ENCODE measurements around the gene EYA3. TPM values are rescaled to one million over a fixed set of nuclear protein-coding genes. Genes with fewer than 3 reads are reported as not detected.

EYA3 gene
- total RNA-seq, 1 experiment from 2014 or later, result 29.4 TPM

GRCh38 chr1:27966402-27967105 is 121.9 kb downstream of the EYA3 start:
- H3K27me3 Mint-ChIP-seq (ENCODE audit: low read depth), result no peaks in the 10 kb centered on the region
- CTCF ChIA-PET, result no interaction called here

DNA sequence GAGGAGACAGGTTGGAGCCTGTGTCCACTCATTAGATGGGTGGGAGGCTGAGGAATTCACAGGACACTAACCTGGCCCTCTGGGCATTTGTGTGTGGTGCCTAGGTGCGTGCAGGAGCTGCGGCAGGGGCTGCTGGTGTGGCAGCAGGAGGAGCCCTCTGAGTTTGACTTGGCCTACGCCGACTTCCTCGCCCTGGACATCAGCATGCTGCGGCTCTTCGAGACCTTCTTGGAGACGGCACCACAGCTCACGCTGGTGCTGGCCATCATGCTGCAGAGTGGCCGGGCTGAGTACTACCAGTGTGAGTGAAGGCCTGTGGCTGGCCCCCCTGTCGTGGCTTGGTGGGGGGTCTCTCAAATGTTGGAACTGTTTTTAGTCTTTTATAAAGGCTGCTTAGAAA is 125.0 kb downstream of the EYA3 start:
- H3K27me3 Mint-ChIP-seq (ENCODE audit: low read depth), result no peaks in the 10 kb centered on the region
- H3K36me3 Mint-ChIP-seq, result peaks cover 2% of the 10 kb centered on the region; the same call in 1 of the 2 replicates
- H3K9me3 Mint-ChIP-seq, result no peaks in the 10 kb centered on the region
- CTCF ChIA-PET, result interaction anchor here (0.9 kb wide), 1 partner anchor 106 kb away, joined by 6 read pairs; no protein-coding TSS in a partner anchor
- H3K27ac Mint-ChIP-seq, result no peak overlapping the region
- POLR2A ChIA-PET, result no interaction called here
- ATAC-seq (no peak), DNase-seq (ENCODE audit: low spot score) (no peak)
- H3K4me1 Mint-ChIP-seq, result peaks cover 24% of the 10 kb centered on the region
- H3K4me3 Mint-ChIP-seq, result no peak overlapping the region
- TF ChIP-seq TEAD1 (CRISPR knock-in tag; IDR thresholded peaks at IDR 0.05), result no peak
- TF ChIP-seq, protein P1, sequence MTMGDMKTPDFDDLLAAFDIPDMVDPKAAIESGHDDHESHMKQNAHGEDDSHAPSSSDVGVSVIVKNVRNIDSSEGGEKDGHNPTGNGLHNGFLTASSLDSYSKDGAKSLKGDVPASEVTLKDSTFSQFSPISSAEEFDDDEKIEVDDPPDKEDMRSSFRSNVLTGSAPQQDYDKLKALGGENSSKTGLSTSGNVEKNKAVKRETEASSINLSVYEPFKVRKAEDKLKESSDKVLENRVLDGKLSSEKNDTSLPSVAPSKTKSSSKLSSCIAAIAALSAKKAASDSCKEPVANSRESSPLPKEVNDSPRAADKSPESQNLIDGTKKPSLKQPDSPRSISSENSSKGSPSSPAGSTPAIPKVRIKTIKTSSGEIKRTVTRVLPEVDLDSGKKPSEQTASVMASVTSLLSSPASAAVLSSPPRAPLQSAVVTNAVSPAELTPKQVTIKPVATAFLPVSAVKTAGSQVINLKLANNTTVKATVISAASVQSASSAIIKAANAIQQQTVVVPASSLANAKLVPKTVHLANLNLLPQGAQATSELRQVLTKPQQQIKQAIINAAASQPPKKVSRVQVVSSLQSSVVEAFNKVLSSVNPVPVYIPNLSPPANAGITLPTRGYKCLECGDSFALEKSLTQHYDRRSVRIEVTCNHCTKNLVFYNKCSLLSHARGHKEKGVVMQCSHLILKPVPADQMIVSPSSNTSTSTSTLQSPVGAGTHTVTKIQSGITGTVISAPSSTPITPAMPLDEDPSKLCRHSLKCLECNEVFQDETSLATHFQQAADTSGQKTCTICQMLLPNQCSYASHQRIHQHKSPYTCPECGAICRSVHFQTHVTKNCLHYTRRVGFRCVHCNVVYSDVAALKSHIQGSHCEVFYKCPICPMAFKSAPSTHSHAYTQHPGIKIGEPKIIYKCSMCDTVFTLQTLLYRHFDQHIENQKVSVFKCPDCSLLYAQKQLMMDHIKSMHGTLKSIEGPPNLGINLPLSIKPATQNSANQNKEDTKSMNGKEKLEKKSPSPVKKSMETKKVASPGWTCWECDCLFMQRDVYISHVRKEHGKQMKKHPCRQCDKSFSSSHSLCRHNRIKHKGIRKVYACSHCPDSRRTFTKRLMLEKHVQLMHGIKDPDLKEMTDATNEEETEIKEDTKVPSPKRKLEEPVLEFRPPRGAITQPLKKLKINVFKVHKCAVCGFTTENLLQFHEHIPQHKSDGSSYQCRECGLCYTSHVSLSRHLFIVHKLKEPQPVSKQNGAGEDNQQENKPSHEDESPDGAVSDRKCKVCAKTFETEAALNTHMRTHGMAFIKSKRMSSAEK (CRISPR knock-in tag; IDR thresholded peaks at IDR 0.05; ENCODE audit: borderline replicate concordance), result no peak
- TF ChIP-seq, protein P2, sequence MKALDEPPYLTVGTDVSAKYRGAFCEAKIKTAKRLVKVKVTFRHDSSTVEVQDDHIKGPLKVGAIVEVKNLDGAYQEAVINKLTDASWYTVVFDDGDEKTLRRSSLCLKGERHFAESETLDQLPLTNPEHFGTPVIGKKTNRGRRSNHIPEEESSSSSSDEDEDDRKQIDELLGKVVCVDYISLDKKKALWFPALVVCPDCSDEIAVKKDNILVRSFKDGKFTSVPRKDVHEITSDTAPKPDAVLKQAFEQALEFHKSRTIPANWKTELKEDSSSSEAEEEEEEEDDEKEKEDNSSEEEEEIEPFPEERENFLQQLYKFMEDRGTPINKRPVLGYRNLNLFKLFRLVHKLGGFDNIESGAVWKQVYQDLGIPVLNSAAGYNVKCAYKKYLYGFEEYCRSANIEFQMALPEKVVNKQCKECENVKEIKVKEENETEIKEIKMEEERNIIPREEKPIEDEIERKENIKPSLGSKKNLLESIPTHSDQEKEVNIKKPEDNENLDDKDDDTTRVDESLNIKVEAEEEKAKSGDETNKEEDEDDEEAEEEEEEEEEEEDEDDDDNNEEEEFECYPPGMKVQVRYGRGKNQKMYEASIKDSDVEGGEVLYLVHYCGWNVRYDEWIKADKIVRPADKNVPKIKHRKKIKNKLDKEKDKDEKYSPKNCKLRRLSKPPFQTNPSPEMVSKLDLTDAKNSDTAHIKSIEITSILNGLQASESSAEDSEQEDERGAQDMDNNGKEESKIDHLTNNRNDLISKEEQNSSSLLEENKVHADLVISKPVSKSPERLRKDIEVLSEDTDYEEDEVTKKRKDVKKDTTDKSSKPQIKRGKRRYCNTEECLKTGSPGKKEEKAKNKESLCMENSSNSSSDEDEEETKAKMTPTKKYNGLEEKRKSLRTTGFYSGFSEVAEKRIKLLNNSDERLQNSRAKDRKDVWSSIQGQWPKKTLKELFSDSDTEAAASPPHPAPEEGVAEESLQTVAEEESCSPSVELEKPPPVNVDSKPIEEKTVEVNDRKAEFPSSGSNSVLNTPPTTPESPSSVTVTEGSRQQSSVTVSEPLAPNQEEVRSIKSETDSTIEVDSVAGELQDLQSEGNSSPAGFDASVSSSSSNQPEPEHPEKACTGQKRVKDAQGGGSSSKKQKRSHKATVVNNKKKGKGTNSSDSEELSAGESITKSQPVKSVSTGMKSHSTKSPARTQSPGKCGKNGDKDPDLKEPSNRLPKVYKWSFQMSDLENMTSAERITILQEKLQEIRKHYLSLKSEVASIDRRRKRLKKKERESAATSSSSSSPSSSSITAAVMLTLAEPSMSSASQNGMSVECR (CRISPR knock-in tag; IDR thresholded peaks at IDR 0.05; ENCODE audit: borderline replicate concordance), result no peak
- TF ChIP-seq NFYB (CRISPR knock-in tag; conservative IDR thresholded peaks at IDR 0.05; ENCODE audit: low read depth), result no peak
- TF ChIP-seq, protein P3, sequence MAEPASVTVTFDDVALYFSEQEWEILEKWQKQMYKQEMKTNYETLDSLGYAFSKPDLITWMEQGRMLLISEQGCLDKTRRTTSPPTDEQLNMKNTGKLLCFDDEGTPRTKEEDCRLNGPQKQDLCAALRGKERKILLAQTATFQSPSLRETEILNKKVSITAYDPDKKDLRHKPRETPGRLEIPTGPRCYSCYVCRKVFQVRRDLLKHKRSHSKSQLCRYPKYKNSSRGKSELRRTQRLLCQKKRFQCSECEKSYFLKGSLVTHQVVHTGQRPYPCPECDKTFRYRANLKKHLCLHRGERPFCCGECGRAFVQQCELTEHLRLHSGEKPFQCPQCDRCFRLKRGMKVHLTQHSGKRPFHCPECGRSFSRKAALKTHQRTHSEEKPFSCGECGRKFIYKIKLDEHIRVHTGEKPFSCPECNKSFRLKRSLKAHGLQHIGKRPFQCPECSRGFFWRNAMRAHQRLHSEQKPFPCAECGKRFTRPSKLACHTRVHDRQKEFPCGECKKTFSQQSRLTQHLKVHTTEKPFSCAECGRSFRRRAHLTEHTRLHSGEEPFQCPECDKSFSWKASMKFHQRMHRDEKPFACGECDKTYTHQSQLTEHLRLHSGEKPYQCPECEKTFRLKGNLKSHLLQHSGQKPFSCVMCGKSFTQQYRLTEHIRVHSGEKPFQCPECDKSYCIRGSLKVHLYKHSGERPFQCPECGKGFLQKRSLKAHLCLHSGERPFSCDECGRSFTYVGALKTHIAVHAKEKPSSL (CRISPR knock-in tag; conservative IDR thresholded peaks at IDR 0.05), result no peak
- TF ChIP-seq ZBTB21 (CRISPR knock-in tag; IDR thresholded peaks at IDR 0.05; ENCODE audit: borderline replicate concordance), result no peak

More at GRCh38 chr1:27966402-27967105, 121.9 kb downstream of the EYA3 start:
- Mint-ChIP-seq H3K4me3 (no peak overlapping the region), H3K4me1 (peaks cover 4% of the 10 kb centered on the region), H3K9me3 (no peaks in the 10 kb centered on the region), H3K36me3 (peaks cover 3% of the 10 kb centered on the region; the same call in 1 of the 2 replicates), H3K27ac (no peak overlapping the region)
- ATAC-seq (no peak), DNase-seq (ENCODE audit: low spot score) (no peak)
- no peak for TF ChIP-seq ZNF232 (CRISPR knock-in tag; IDR thresholded peaks at IDR 0.05)
- TF ChIP-seq, protein P3 (CRISPR knock-in tag; conservative IDR thresholded peaks at IDR 0.05), result no peak
- TF ChIP-seq, protein P2 (CRISPR knock-in tag; IDR thresholded peaks at IDR 0.05; ENCODE audit: borderline replicate concordance), result no peak
- TF ChIP-seq ESRRA (CRISPR knock-in tag; IDR thresholded peaks at IDR 0.05; ENCODE audit: borderline replicate concordance), result no peak
- no peak for TF ChIP-seq ZNF671 (CRISPR knock-in tag; IDR thresholded peaks at IDR 0.05)
- TF ChIP-seq, protein P4, sequence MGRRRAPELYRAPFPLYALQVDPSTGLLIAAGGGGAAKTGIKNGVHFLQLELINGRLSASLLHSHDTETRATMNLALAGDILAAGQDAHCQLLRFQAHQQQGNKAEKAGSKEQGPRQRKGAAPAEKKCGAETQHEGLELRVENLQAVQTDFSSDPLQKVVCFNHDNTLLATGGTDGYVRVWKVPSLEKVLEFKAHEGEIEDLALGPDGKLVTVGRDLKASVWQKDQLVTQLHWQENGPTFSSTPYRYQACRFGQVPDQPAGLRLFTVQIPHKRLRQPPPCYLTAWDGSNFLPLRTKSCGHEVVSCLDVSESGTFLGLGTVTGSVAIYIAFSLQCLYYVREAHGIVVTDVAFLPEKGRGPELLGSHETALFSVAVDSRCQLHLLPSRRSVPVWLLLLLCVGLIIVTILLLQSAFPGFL (CRISPR knock-in tag; IDR thresholded peaks at IDR 0.05; ENCODE audit: borderline replicate concordance), result no peak
- POLR2A ChIA-PET, result no interaction called here

All from WTC11 (cell line).